SK-N-MC (cell line): ENCODE measurements around the gene SULF2.

Experiments used
- DNase-seq: peaks from one replicate; pipeline ENCODE4 v3.0.0-alpha.2; 2011; ENCODE audit warnings: low read depth, low spot score
- H3K27ac ChIP-seq: fragments of 200-600 bp; sonication (generic); 2 replicates; pipeline ENCODE4 v1.5.1; 2016; ENCODE audit warnings: mixed run types
- H3K36me3 ChIP-seq: fragments of 200-600 bp; sonication (generic); 2 replicates; pipeline ENCODE4 v1.6.1; 2017; ENCODE audit warnings: antibody characterized with exemption, low read length, mixed read lengths; ENCODE audit not compliant: insufficient read depth
- H3K4me3 ChIP-seq: fragments of 200-600 bp; sonication (generic); 2 replicates; pipeline ENCODE4 v1.5.1; 2016
- H3K9ac ChIP-seq: fragments of 200-600 bp; sonication (generic); 2 replicates; pipeline ENCODE4 v1.8.0; 2017; ENCODE audit warnings: mixed run types, mixed read lengths; ENCODE audit not compliant: insufficient read length
- H3K9me3 ChIP-seq: fragments of 200-600 bp; sonication (generic); 2 replicates; pipeline ENCODE4 v1.6.1; 2017; ENCODE audit warnings: low read depth, mild to moderate bottlenecking, antibody characterized with exemption, low read length, moderate library complexity, mixed read lengths
- EZH2 ChIP-seq: fragments of 200-600 bp; sonication (generic); IDR thresholded peaks from one replicate; pipeline ENCODE4 v1.6.1; 2017; ENCODE audit warnings: antibody characterized with exemption
- FOXP2 ChIP-seq: optimal IDR thresholded peaks from 2 replicates; pipeline ENCODE3; 2011; ENCODE audit warnings: mild to moderate bottlenecking, moderate library complexity; ENCODE audit not compliant: insufficient read depth; ENCODE audit errors: extremely low read length, control extremely low read depth
- POLR2AphosphoS5 ChIP-seq: IDR thresholded peaks from 2 replicates; pipeline ENCODE4 v1.6.1; 2012; ENCODE audit warnings: mild to moderate bottlenecking, low read depth, low read length, borderline replicate concordance

The SULF2 gene

DNA sequence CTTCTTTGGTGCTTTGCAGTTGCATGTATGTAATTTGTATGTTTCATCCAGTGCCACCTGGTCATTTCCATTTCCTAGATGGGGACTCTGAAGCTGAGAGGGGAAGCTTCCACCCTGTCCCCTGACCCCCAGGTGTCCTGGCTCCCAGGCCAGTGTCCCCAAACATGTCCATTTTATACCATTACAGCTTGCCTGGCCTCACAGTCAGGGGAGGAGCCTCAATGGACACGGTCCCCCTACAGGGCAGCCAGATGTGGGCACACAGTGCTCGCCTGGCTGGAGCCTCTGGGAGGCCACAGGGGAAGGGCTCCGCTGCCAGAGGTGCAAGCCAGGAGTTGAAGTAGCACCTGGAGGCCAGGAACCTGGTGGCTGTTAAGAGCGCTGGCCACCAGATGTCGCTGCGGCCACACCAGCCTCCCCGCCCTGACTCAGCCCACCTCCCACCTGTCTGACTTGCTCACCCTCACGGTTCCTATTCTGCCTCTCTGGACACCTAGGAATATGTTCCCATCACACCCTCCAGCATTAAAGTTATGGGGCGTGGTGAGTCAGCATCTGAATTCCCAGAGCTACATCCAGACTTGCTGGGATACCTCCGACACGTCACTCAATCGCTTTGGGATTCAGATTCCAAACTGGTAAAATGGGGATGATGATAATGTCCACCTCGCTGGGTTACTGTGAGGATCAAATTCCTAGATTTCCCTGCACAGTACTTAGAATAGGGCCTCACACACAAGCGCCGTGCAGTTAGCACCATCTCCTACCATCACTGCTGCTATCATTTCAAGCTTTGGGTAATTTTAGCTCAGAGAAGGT, 107.4 kb downstream of the SULF2 start:
- DNase-seq: no peak
- H3K9ac ChIP-seq: no peak overlapping the region
- TF ChIP-seq POLR2AphosphoS5 (no peak), FOXP2 (no peak), EZH2 (no peak)

DNA sequence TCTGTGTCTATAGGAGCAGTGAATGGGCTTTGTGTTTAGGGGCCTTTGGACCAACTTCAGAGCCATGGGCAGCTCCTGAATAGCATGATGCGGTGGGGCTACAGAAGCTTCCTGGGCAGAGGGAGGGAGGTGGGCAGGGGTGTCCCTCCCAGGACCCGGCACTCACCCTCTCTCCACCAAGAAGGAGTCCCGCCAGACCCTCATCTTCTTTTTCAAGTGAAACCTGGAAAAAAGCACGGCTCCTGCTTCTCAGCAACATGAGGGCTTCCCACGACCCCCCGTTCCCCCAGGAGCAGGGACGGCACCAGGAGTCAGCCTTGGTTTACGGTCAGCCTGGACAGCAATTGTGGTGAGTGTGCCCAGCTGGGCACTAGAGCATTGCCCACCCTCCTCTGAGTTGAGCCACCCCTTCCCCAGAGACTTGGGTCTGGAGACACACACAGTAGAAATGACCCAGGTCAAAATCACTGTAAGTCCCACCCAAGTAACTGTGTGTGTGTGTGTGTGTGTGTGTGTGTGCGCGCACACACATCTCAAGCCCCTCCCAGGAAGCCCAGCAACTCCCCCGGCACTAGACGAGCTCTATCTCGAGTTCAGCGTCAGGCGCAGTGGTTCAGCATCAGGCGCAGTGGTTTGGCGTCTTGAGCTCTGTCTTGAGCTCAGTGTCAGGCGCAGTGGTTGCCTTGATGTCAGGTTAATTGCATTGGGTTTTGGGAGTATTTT, 108.2 kb downstream of the SULF2 start:
- TF ChIP-seq POLR2AphosphoS5 (no peak), FOXP2 (no peak), EZH2 (no peak)
- no peak overlapping the region for H3K9ac ChIP-seq
- H3K9me3 ChIP-seq: no peaks in the 10 kb centered on the region
- no peaks in the 10 kb centered on the region for H3K36me3 ChIP-seq
- no peak for DNase-seq
- H3K4me3 ChIP-seq: no peak overlapping the region
- no peak overlapping the region for H3K27ac ChIP-seq

More for the DNA sequence above, 107.4 kb downstream of the SULF2 start:
- H3K4me3 ChIP-seq: no peak overlapping the region
- no peaks in the 10 kb centered on the region for H3K36me3 ChIP-seq
- H3K27ac ChIP-seq: no peak overlapping the region
- H3K9me3 ChIP-seq: no peaks in the 10 kb centered on the region

- TF ChIP-seq EZH2 (no peak), POLR2AphosphoS5 (no peak), FOXP2 (no peak)
- DNase-seq: no peak
- no peaks in the 10 kb centered on the region for H3K9me3 ChIP-seq
- no peak overlapping the region for H3K4me3 ChIP-seq
- H3K36me3 ChIP-seq: no peaks in the 10 kb centered on the region
- no peak overlapping the region for H3K27ac ChIP-seq
- H3K9ac ChIP-seq: no peak overlapping the region
Measured at GRCh38 chr20:47676219-47676721, 109.0 kb downstream of the SULF2 start.

- TF ChIP-seq EZH2: no peak
- TF ChIP-seq FOXP2: no peak
- TF ChIP-seq POLR2AphosphoS5: no peak
- DNase-seq: no peak
- no peak overlapping the region for H3K9ac ChIP-seq
- no peaks in the 10 kb centered on the region for H3K9me3 ChIP-seq
- H3K27ac ChIP-seq: no peak overlapping the region
- no peak overlapping the region for H3K4me3 ChIP-seq
- H3K36me3 ChIP-seq: no peaks in the 10 kb centered on the region
Measured at GRCh38 chr20:47675190-47676142, 109.8 kb downstream of the SULF2 start.

- DNase-seq: no peak
- H3K4me3 ChIP-seq: no peak overlapping the region
- no peak for TF ChIP-seq POLR2AphosphoS5
- TF ChIP-seq FOXP2: no peak
- no peak overlapping the region for H3K27ac ChIP-seq
- no peaks in the 10 kb centered on the region for H3K36me3 ChIP-seq
- no peak overlapping the region for H3K9ac ChIP-seq
- H3K9me3 ChIP-seq: no peaks in the 10 kb centered on the region
Measured at GRCh38 chr20:47674686-47675085, 110.6 kb downstream of the SULF2 start.

DNA sequence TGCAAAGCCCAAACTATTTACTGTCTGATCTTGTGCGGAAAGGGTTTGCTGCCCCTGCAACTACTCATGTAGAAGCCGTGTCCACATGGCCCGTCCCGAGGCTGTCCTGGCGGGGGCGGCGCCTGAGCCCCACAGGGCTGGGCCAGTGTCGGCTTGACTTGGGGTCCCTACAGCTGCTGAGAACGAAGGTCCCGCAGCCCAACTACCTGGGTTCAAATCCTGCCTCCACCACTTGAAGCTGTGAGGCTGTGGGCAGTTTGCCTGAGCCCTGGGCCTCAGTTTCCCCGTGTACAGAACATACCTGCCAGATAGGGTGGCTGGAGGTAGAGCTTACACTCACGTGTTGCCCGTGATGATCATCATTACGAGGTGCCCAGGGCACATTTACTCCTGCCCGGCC, 111.1 kb downstream of the SULF2 start:
- no peak overlapping the region for H3K9ac ChIP-seq
- H3K27ac ChIP-seq: no peak overlapping the region
- TF ChIP-seq FOXP2: no peak
- no peak for TF ChIP-seq EZH2
- no peak for TF ChIP-seq POLR2AphosphoS5
- no peaks in the 10 kb centered on the region for H3K36me3 ChIP-seq
- no peak overlapping the region for H3K4me3 ChIP-seq
- no peak for DNase-seq
- no peaks in the 10 kb centered on the region for H3K9me3 ChIP-seq

DNA sequence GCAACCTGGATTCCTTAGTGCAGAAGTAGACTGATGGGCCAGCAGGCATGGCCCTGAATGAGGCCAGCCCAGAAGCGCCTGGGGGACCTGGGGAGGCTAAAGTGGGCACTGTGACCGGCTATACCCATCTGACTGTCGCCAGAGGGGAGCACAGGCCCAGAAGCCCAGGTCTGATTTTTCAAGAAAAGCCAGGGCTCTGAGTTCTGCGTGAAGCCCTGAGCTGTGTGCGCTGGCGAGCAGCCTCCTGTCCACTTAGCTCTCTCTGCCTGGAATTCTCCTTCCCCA, 111.7 kb downstream of the SULF2 start:
- Histone ChIP-seq H3K9ac (no peak overlapping the region), H3K4me3 (no peak overlapping the region), H3K9me3 (no peaks in the 10 kb centered on the region), H3K27ac (no peak overlapping the region), H3K36me3 (no peaks in the 10 kb centered on the region)
- no peak for DNase-seq
- TF ChIP-seq FOXP2 (no peak), EZH2 (no peak), POLR2AphosphoS5 (no peak)
